A673 (cell line): ENCODE data around the gene STX8. TPM values are rescaled to one million over a fixed set of nuclear protein-coding genes. Genes with fewer than 3 reads are reported as not detected.
"Not testable (repeated sequence)": the region's sequence is repeated elsewhere in the genome, so short reads cannot be mapped to it uniquely, and the experiment has no call there.

ENCODE experiments used
- BruUV-seq: library from RNA; stranded (reverse); fragments of 400-500 nt; replicated peaks from 2 replicates; lab custom pipeline; 2021; lab: Mats Ljungman, UMichigan
- CTCF ChIA-PET: fragments of 300-600 bp; sonication (Branson Sonifier 250); formaldehyde crosslinking; loops from one replicate; lab custom pipeline; 2022; ENCODE audit warnings: antibody characterized with exemption; lab: Charles Lee
- POLR2A ChIA-PET: fragments of 300-600 bp; sonication (Branson Sonifier 250); formaldehyde crosslinking; loops from one replicate; lab custom pipeline; 2022; ENCODE audit warnings: antibody characterized with exemption; ENCODE audit not compliant: low non-redundant PET; lab: Charles Lee
- DNase-seq: peaks from one replicate; pipeline ENCODE4 v3.0.0-alpha.2; 2015; ENCODE audit warnings: low spot score
- H3K27ac ChIP-seq: fragments of 200-600 bp; sonication (generic); 2 replicates; pipeline ENCODE4 v1.5.1; 2016; ENCODE audit warnings: mixed run types, low read depth, mild to moderate bottlenecking, mixed read lengths, antibody characterized with exemption, low read length; ENCODE audit not compliant: poor library complexity, severe bottlenecking
- H3K27me3 ChIP-seq: fragments of 200-600 bp; sonication (generic); replicated peaks from 2 replicates; pipeline ENCODE4 v1.6.1; 2017; ENCODE audit warnings: mixed run types, low read depth, mild to moderate bottlenecking, mixed read lengths, antibody characterized with exemption, low read length; ENCODE audit not compliant: insufficient read depth, poor library complexity
- H3K36me3 ChIP-seq: fragments of 200-600 bp; sonication (generic); 2 replicates; pipeline ENCODE4 v1.6.1; 2016; ENCODE audit warnings: mixed run types, mild to moderate bottlenecking, mixed read lengths, antibody characterized with exemption, low read length; ENCODE audit not compliant: insufficient read depth, poor library complexity, severe bottlenecking
- H3K4me1 ChIP-seq: fragments of 200-600 bp; sonication (generic); 2 replicates; pipeline ENCODE4 v1.6.1; 2017; ENCODE audit warnings: mixed run types, mild to moderate bottlenecking, mixed read lengths, antibody characterized with exemption, low read length; ENCODE audit not compliant: insufficient read depth, poor library complexity, severe bottlenecking
- H3K4me3 ChIP-seq: fragments of 200-600 bp; sonication (generic); 2 replicates; pipeline ENCODE4 v1.5.1; 2016; ENCODE audit warnings: low read depth, mixed run types, mild to moderate bottlenecking, mixed read lengths, low read length; ENCODE audit not compliant: poor library complexity, severe bottlenecking
- H3K9me3 ChIP-seq: fragments of 200-600 bp; sonication (generic); 2 replicates; pipeline ENCODE4 v1.6.1; 2016; ENCODE audit warnings: mixed run types, low read depth, mild to moderate bottlenecking, mixed read lengths, antibody characterized with exemption, low read length; ENCODE audit not compliant: poor library complexity, severe bottlenecking
- EZH2 ChIP-seq: fragments of 200-600 bp; sonication (generic); IDR thresholded peaks from 2 replicates; pipeline ENCODE4 v1.6.1; 2017; ENCODE audit warnings: borderline replicate concordance, low read depth, mild to moderate bottlenecking, mixed read lengths, antibody characterized with exemption, low read length; ENCODE audit not compliant: poor library complexity, severe bottlenecking
- intact Hi-C: fragments of 100-400 bp; cut with micrococcal nuclease; formaldehyde crosslinking; loops from one replicate; pipeline ENCODE4 v1.10.0; 2022; ENCODE audit not compliant: unreplicated experiment
- total RNA-seq: library from RNA; stranded (reverse); gene quantifications from 2 replicates; pipeline ENCODE4 v1.2.3, GENCODE V29; 2021
- TF ChIP-seq, protein P1 (sequence below): fragments of 300-800, 200-600 bp; sonication (generic); conservative IDR thresholded peaks from 2 replicates; pipeline ENCODE4 v1.5.1; 2017; ENCODE audit warnings: low read depth, mild to moderate bottlenecking, antibody characterized with exemption, low read length, moderate library complexity, mixed read lengths

STX8 gene
- total RNA-seq, 1 experiment from 2014 or later = 51.4 TPM

DNA sequence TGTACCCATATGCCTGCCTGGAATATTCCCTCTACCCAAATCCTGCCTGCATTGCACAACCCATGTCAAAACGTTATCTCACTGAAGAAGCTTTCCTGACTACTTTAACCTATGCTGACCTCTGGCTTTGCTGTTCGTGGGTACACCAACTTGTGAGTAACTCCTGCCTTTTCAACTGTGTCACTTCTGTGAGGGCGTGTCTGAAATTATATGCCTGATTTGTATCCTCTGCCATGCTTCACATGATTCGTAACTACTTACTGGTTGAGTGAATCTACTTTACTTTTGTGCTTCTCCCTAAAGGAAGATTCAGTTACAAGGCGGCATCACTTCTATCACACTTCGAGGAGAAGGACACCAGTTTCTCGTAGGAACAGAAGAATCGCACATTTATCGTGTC is 36.4 kb upstream of the STX8 start:
- H3K4me3 ChIP-seq = no peak overlapping the region
- H3K4me1 ChIP-seq = no peaks in the 10 kb centered on the region
- no peak for DNase-seq
- H3K27me3 ChIP-seq = no peaks in the 10 kb centered on the region
- ChIA-PET CTCF (no interaction called here), POLR2A (no interaction called here)
- H3K9me3 ChIP-seq = no peaks in the 10 kb centered on the region
- H3K36me3 ChIP-seq = no peaks in the 10 kb centered on the region
- no TSS peak for BruUV-seq
- TF ChIP-seq EZH2 = no peak
- TF ChIP-seq, protein P1, sequence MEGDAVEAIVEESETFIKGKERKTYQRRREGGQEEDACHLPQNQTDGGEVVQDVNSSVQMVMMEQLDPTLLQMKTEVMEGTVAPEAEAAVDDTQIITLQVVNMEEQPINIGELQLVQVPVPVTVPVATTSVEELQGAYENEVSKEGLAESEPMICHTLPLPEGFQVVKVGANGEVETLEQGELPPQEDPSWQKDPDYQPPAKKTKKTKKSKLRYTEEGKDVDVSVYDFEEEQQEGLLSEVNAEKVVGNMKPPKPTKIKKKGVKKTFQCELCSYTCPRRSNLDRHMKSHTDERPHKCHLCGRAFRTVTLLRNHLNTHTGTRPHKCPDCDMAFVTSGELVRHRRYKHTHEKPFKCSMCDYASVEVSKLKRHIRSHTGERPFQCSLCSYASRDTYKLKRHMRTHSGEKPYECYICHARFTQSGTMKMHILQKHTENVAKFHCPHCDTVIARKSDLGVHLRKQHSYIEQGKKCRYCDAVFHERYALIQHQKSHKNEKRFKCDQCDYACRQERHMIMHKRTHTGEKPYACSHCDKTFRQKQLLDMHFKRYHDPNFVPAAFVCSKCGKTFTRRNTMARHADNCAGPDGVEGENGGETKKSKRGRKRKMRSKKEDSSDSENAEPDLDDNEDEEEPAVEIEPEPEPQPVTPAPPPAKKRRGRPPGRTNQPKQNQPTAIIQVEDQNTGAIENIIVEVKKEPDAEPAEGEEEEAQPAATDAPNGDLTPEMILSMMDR = no peak
- intact Hi-C loops = no loop called here
- no peak overlapping the region for H3K27ac ChIP-seq

DNA sequence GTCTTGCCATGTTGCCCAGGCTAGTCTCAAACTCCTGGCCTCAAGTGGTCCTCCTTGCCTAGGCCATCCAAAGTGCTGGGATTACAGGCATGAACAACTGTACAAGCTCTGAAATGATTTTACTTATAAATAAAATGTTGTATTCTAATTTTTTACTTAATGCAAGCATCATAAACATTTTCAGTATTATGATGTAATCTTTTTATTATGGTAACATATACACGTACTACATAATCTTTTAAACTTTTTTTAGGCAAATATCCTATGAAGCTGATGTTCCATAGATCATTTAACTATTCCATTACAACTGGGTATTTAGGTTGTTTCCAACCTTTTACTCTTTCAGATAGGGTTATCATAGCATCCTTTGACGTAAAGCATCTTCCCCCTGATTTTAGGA is 35.9 kb upstream of the STX8 start:
- ChIA-PET CTCF (no interaction called here), POLR2A (no interaction called here)
- Histone ChIP-seq H3K4me1 (no peaks in the 10 kb centered on the region), H3K27me3 (no peaks in the 10 kb centered on the region), H3K9me3 (no peaks in the 10 kb centered on the region), H3K36me3 (no peaks in the 10 kb centered on the region), H3K27ac (no peak overlapping the region), H3K4me3 (no peak overlapping the region)
- TF ChIP-seq, protein P1 = no peak
- TF ChIP-seq EZH2 = no peak
- intact Hi-C loops = no loop called here
- BruUV-seq = no TSS peak
- no peak for DNase-seq

DNA sequence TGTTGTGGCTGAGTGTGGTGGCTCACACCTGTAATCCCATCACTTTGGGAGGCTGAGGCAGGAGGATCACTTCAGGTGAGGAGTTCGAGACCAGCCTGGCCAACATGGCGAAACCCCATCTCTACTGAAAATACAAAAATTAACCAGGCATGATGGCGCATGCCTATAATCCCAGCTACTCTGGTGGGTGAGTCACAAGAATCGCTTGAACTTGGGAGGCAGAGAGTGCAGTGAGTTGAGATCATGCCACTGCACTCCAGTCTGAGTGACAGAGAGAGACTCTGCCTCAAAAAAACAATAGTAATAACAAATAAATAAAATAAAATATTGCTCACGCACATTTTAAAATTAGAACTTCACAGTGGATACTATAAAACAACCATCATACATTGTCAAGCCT is 31.4 kb upstream of the STX8 start:
- intact Hi-C loops, H3K4me3 ChIP-seq, POLR2A ChIA-PET, H3K27me3 ChIP-seq, H3K4me1 ChIP-seq, H3K36me3 ChIP-seq, H3K9me3 ChIP-seq, CTCF ChIA-PET, DNase-seq, BruUV-seq, H3K27ac ChIP-seq: not testable (repeated sequence)

DNA sequence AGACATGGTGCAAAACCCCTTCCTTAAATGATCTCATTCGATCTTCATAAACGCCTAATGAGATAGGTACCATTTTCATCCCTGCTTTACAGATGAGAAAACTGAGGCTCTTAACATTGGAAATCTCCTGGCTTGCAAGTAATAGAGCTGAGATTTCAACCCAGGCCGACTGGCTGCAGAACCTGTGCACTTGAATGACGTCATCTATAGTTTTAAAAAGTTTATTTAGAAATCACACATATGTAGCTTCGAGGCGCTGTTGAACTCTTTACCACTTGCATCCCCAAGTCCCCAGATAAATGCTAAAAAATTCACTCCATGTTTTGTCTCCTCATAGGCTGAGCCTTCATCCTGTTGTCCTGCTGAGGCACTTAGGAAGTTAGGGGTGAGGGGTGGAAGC is 30.8 kb upstream of the STX8 start:
- H3K4me1 ChIP-seq = no peaks in the 10 kb centered on the region
- DNase-seq = no peak
- POLR2A ChIA-PET = no interaction called here
- TF ChIP-seq, protein P1 = no peak
- TF ChIP-seq EZH2 = no peak
- H3K27ac ChIP-seq = no peak overlapping the region
- no peaks in the 10 kb centered on the region for H3K27me3 ChIP-seq
- intact Hi-C loops = no loop called here
- no TSS peak for BruUV-seq
- no peaks in the 10 kb centered on the region for H3K9me3 ChIP-seq
- H3K4me3 ChIP-seq = no peak overlapping the region
- no peaks in the 10 kb centered on the region for H3K36me3 ChIP-seq
- CTCF ChIA-PET = no interaction called here

DNA sequence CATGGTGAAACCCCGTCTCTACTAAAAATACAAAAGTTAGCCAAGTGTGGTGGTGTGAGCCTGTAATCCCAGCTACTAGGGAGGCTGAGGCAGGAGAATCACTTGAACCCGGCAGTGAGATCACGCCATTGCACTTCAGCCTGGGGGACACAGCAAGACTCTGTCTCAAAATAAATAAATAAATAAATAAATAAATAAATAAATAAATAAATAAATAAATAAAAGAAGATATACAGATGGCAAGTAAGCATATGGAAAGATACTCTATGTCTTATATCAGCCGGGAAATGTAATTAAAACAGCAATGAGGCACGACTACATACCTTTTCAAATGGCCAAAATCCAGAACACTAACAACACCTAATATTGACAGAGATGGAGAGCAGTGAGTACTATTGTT is 29.0 kb upstream of the STX8 start:
- H3K4me3 ChIP-seq, H3K27me3 ChIP-seq, POLR2A ChIA-PET, BruUV-seq, H3K9me3 ChIP-seq, intact Hi-C loops, H3K36me3 ChIP-seq, CTCF ChIA-PET, DNase-seq, H3K27ac ChIP-seq, H3K4me1 ChIP-seq: not testable (repeated sequence)
